ENCODE results near the gene HPCAL1. TPM values are rescaled to one million over a fixed set of nuclear protein-coding genes. Genes with fewer than 3 reads are reported as not detected.

The HPCAL1 gene
- total and polyA plus RNA-seq, 2 of the 8 experiments (the other 6 are each of a cell fraction or from before 2014, with no cell fraction given), result 5.8 to 8.6 TPM

- TF ChIP-seq YY1 (IDR thresholded peaks at IDR 0.05; ENCODE audit: low read depth, low read length), result no peak
These were observed 125.7 kb downstream of the HPCAL1 start (continued) for GRCh38 chr2:10428355-10428754.
